B cell (primary cell): ENCODE results near the gene AUTS2. TPM values are rescaled to one million over a fixed set of nuclear protein-coding genes. Genes with fewer than 3 reads are reported as not detected.

Source experiments
- ATAC-seq: fragments of 200-7000 bp; cut with Tn5 transposase; one replicate; pipeline ENCODE4 v1.10.0; 2021; ENCODE audit warnings: low read depth, mild to moderate bottlenecking, moderate number of reproducible peaks, moderate library complexity
- CTCF ChIA-PET: fragments of 350-600 bp; sonication (Branson Sonifier 250); formaldehyde crosslinking; loops from one replicate; lab custom pipeline; 2021; ENCODE audit warnings: antibody characterized with exemption, inconsistent platforms; lab: Charles Lee
- POLR2A ChIA-PET: fragments of 350-600 bp; sonication (Branson Sonifier 250); formaldehyde crosslinking; loops from one replicate; lab custom pipeline; 2021; ENCODE audit warnings: antibody characterized with exemption; lab: Charles Lee
- DNase-seq: peaks from one replicate; pipeline ENCODE4 v3.0.0; 2013
- H2AFZ ChIP-seq: 2 replicates; pipeline ENCODE4 v1.6.1; 2012; ENCODE audit warnings: mild to moderate bottlenecking, low read depth, low read length; ENCODE audit not compliant: insufficient read depth, poor library complexity, severe bottlenecking
- H3K27ac ChIP-seq, 2 donors: 1 replicate in 1 of 2; 2 replicates in 1 of 2; pipeline ENCODE4 v1.5.1; 2012 to 2013; ENCODE audit warnings: low read length in 2 of 2, mild to moderate bottlenecking in 2 of 2, moderate library complexity in 1 of 2
- H3K27me3 ChIP-seq, 4 experiments: fragments of 200-600 bp in 1 of 4; sonication (generic) in 1 of 4; replicated peaks in 1 of 4; 1 replicate in 2 of 4; 2 replicates in 2 of 4; pipeline versions ENCODE4 v1.6.1 to v1.7.0; 2013 to 2016; ENCODE audit warnings: low read length in 3 of 4, mild to moderate bottlenecking in 2 of 4, mixed read lengths in 1 of 4, moderate library complexity in 1 of 4; ENCODE audit not compliant: insufficient read depth in 4 of 4, control insufficient read depth in 3 of 4; ENCODE audit errors: control extremely low read depth in 1 of 4
- H3K36me3 ChIP-seq, 2 experiments: replicated peaks in 1 of 2; 1 replicate in 1 of 2; 2 replicates in 1 of 2; pipeline versions ENCODE4 v1.6.1 to v1.7.1; 2013; ENCODE audit warnings: low read length in 1 of 2; ENCODE audit not compliant: insufficient read depth in 2 of 2, control insufficient read depth in 1 of 2; ENCODE audit errors: control extremely low read depth in 1 of 2, extremely low read depth in 1 of 2
- H3K4me1 ChIP-seq, 2 donors: fragments of 200-600 bp in 1 of 2; sonication (generic) in 1 of 2; 1 replicate in 1 of 2; 2 replicates in 1 of 2; pipeline versions ENCODE4 v1.5.1 to v1.6.1; 2013 to 2017; ENCODE audit warnings: low read length in 2 of 2; ENCODE audit not compliant: control insufficient read depth in 2 of 2, insufficient read depth in 2 of 2
- H3K4me2 ChIP-seq: replicated peaks from 2 replicates; pipeline ENCODE3; 2012; ENCODE audit warnings: mild to moderate bottlenecking, low read depth, low read length; ENCODE audit not compliant: poor library complexity, severe bottlenecking
- H3K4me3 ChIP-seq, 5 experiments: fragments of 200-600 bp in 1 of 5; sonication (generic) in 1 of 5; 1 replicate in 3 of 5; 2 replicates in 2 of 5; pipeline versions ENCODE4 v1.5.1 to v1.7.0; 2011 to 2016; ENCODE audit warnings: low read length in 4 of 5, mild to moderate bottlenecking in 4 of 5, low read depth in 2 of 5, control low read depth in 1 of 5, moderate library complexity in 1 of 5; ENCODE audit not compliant: insufficient read depth in 1 of 5; ENCODE audit errors: control extremely low read depth in 1 of 5, extremely low read depth in 1 of 5
- H3K79me2 ChIP-seq: fragments of 200-600 bp; sonication (generic); one replicate; pipeline ENCODE4 v1.6.0; 2016; ENCODE audit warnings: low read length; ENCODE audit not compliant: control insufficient read depth, insufficient read depth
- H3K9ac ChIP-seq: fragments of 200-600 bp; sonication (generic); 2 replicates; pipeline ENCODE4 v1.6.1; 2017; ENCODE audit warnings: mild to moderate bottlenecking, low read length, moderate library complexity
- H3K9me3 ChIP-seq, 3 donors: one replicate each; pipeline versions ENCODE4 v1.6.1 to v1.7.1; 2013; ENCODE audit warnings: low read length in 2 of 3; ENCODE audit not compliant: control insufficient read depth in 2 of 3, insufficient read depth in 1 of 3; ENCODE audit errors: control extremely low read depth in 1 of 3
- H4K20me1 ChIP-seq: 2 replicates; pipeline ENCODE4 v1.6.0; 2012; ENCODE audit warnings: mild to moderate bottlenecking, low read length; ENCODE audit not compliant: insufficient read depth, control insufficient read depth, poor library complexity, severe bottlenecking
- H3K27ac Mint-ChIP-seq: one replicate; pipeline ENCODE4 v1.8.0; 2021; ENCODE audit warnings: mixed read lengths
- H3K27me3 Mint-ChIP-seq: one replicate; pipeline ENCODE4 v1.8.0; 2021; ENCODE audit warnings: mixed read lengths
- H3K4me1 Mint-ChIP-seq: one replicate; pipeline ENCODE4 v1.8.0; 2021; ENCODE audit warnings: mixed read lengths
- H3K4me3 Mint-ChIP-seq: one replicate; pipeline ENCODE4 v1.8.0; 2021; ENCODE audit warnings: mixed read lengths
- H3K9me3 Mint-ChIP-seq: one replicate; pipeline ENCODE4 v1.8.0; 2022; ENCODE audit warnings: mixed read lengths; ENCODE audit not compliant: insufficient read depth
- CTCF ChIP-seq: fragments of 200-600 bp; IDR thresholded peaks from one replicate; pipeline ENCODE4 v1.8.0; 2022; ENCODE audit warnings: antibody characterized with exemption, mild to moderate bottlenecking
- EZH2 ChIP-seq: IDR thresholded peaks from 2 replicates; pipeline ENCODE4 v1.6.1; 2012; ENCODE audit warnings: borderline replicate concordance, low read depth, mild to moderate bottlenecking, moderate library complexity, low read length; ENCODE audit not compliant: insufficient read depth, poor library complexity, severe bottlenecking
- WGBS: methylation state at CpG from one replicate; pipeline ENCODE4 v1.1.5; 2013; ENCODE audit warnings: missing lambda C conversion rate; ENCODE audit not compliant: insufficient coverage; 5-methylcytosine and 5-hydroxymethylcytosine counted together
- intact Hi-C: fragments of 100-400 bp; cut with micrococcal nuclease; formaldehyde crosslinking; loops from one replicate; pipeline ENCODE4 v1.10.0; 2022
- polyA plus RNA-seq: library from polyadenylated mRNA; depleted of rRNA; stranded (reverse); fragments of >200 nt; gene quantifications from 2 replicates; pipeline ENCODE4 v1.2.3, GENCODE V29; 2012
- total RNA-seq, 2 donors: library from RNA; stranded (reverse); fragments of 120-200 nt in 1 of 2; gene quantifications; 1 replicate in 1 of 2; 2 replicates in 1 of 2; pipeline versions ENCODE4 v1.2.3 to v1.2.4, GENCODE V29; 2013 to 2022

The AUTS2 gene
- total and polyA plus RNA-seq, 2 donors (not counting 1 experiment from before 2014, with no cell fraction given) = 22.3 to 35.0 TPM

- no peak overlapping the region for H3K27ac Mint-ChIP-seq
- Histone ChIP-seq H3K27me3 (no peaks in the 10 kb centered on the region), H3K9me3 (no peaks in the 10 kb centered on the region), H4K20me1 (no peaks in the 10 kb centered on the region), H3K4me2 (no peak overlapping the region), H3K9ac (no peak overlapping the region), H2AFZ (no peak overlapping the region), H3K4me3 (no peak overlapping the region), H3K27ac (no peak overlapping the region), H3K79me2 (no peaks in the 10 kb centered on the region), H3K4me1 (peaks cover 6 to 10% of the 10 kb centered on the region in 2 donors), H3K36me3 (no peaks in the 10 kb centered on the region)
- H3K27me3 Mint-ChIP-seq = no peaks in the 10 kb centered on the region
- CTCF ChIA-PET = interaction anchor here (1.2 kb wide), 1 partner anchor 27 kb away, joined by 3 read pairs; no protein-coding TSS in a partner anchor
- H3K4me1 Mint-ChIP-seq = peaks cover 17% of the 10 kb centered on the region
- ATAC-seq = no peak
- TF ChIP-seq CTCF (no peak), EZH2 (no peak)
- intact Hi-C loops = no loop called here
- H3K9me3 Mint-ChIP-seq = no peaks in the 10 kb centered on the region
- DNase-seq = no peak
- no peak overlapping the region for H3K4me3 Mint-ChIP-seq
- POLR2A ChIA-PET = no interaction called here
- 100% methylated on average over 1 of the region's 5 CpGs for WGBS
Observed at GRCh38 chr7:69803699-69804516, 205.6 kb downstream of the AUTS2 start.

GRCh38 chr7:69804962-69805361 lies 206.7 kb downstream of the AUTS2 start:
- Histone ChIP-seq H3K36me3 (no peaks in the 10 kb centered on the region), H3K9ac (no peak overlapping the region), H2AFZ (no peak overlapping the region), H3K9me3 (no peaks in the 10 kb centered on the region), H3K27ac (no peak overlapping the region), H3K27me3 (no peaks in the 10 kb centered on the region), H4K20me1 (no peaks in the 10 kb centered on the region), H3K4me1 (peaks cover 3 to 6% of the 10 kb centered on the region in 2 donors), H3K79me2 (no peaks in the 10 kb centered on the region), H3K4me3 (no peak overlapping the region), H3K4me2 (no peak overlapping the region)
- ChIA-PET POLR2A (no interaction called here), CTCF (no interaction called here)
- Mint-ChIP-seq H3K4me1 (peaks cover 11% of the 10 kb centered on the region), H3K4me3 (no peak overlapping the region), H3K27ac (no peak overlapping the region), H3K27me3 (no peaks in the 10 kb centered on the region), H3K9me3 (no peaks in the 10 kb centered on the region)
- intact Hi-C loops = no loop called here
- ATAC-seq = no peak
- no peak for DNase-seq
- 100% methylated on average over 1 of the region's 2 CpGs for WGBS
- TF ChIP-seq CTCF (no peak), EZH2 (no peak)
